GM13977 (cell line): Measurements from ENCODE around the gene GPR55.

Experiments used
- DNase-seq: peaks from one replicate; pipeline ENCODE4 v3.0.0; 2012; ENCODE audit warnings: low spot score
- CTCF ChIP-seq: IDR thresholded peaks from 2 replicates; pipeline ENCODE4 v1.5.1; 2012; ENCODE audit warnings: mild to moderate bottlenecking, control low read depth; ENCODE audit not compliant: insufficient read depth; ENCODE audit errors: extremely low read depth, missing control alignments
- in situ Hi-C: fragments of 300-500 bp; cut with MboI; formaldehyde crosslinking; loops from one replicate; pipeline ENCODE4 v1.12.0; 2022; ENCODE audit warnings: low sequenced_read_pairs, low pct_unique_long_range_greater_than_20kb, mixed read lengths, inconsistent platforms; ENCODE audit not compliant: unreplicated experiment

Gene GPR55

GRCh38 chr2:230916218-230916617 lies 8.8 kb downstream of the GPR55 start:
- TF ChIP-seq CTCF = no peak
- in situ Hi-C loops = no loop called here
- no peak for DNase-seq

- TF ChIP-seq CTCF = no peak
- in situ Hi-C loops = no loop called here
- DNase-seq = no peak
Measured at GRCh38 chr2:230915319-230915718, 9.7 kb downstream of the GPR55 start.

GRCh38 chr2:230914886-230915285 lies 10.2 kb downstream of the GPR55 start:
- no peak for TF ChIP-seq CTCF
- in situ Hi-C loops = no loop called here
- DNase-seq = no peak

- in situ Hi-C loops = no loop called here
- DNase-seq = no peak
- peak; percentile 38 for TF ChIP-seq CTCF
Measured at GRCh38 chr2:230913406-230914143, 11.5 kb downstream of the GPR55 start.

GRCh38 chr2:230912724-230913123 lies 12.3 kb downstream of the GPR55 start:
- in situ Hi-C loops = no loop called here
- no peak for TF ChIP-seq CTCF
- no peak for DNase-seq

GRCh38 chr2:230912046-230912445 lies 13.0 kb downstream of the GPR55 start:
- TF ChIP-seq CTCF = no peak
- no peak for DNase-seq
- in situ Hi-C loops = no loop called here
